HepG2 (cell line): ENCODE results near the gene CCL24. TPM values are rescaled to one million over a fixed set of nuclear protein-coding genes. Genes with fewer than 3 reads are reported as not detected.

Source experiments
- ATAC-seq: fragments of 200-7000 bp; cut with Tn5 transposase; 3 replicates; pipeline ENCODE4 v1.9.1; 2020; ENCODE audit warnings: mild to moderate bottlenecking, moderate library complexity
- BruUV-seq: library from RNA; stranded (reverse); fragments of 400-500 nt; replicated peaks from 2 replicates; lab custom pipeline; 2021; lab: Mats Ljungman, UMichigan
- CTCF ChIA-PET: fragments of 300-600 bp; formaldehyde crosslinking; extraction: SDS; loops from one replicate; lab custom pipeline; 2021; ENCODE audit warnings: low total read pairs, inconsistent platforms, low intra/inter-chr PET ratio; lab: Yijun Ruan, JAX
- POLR2A ChIA-PET: fragments of 350-600 bp; sonication (Branson Sonifier 250); formaldehyde crosslinking; loops from one replicate; lab custom pipeline; 2020; ENCODE audit warnings: antibody characterized with exemption, inconsistent platforms; lab: Yijun Ruan, JAX
- DNase-seq: peaks from one replicate; pipeline ENCODE4 v3.0.0-alpha.2; 2015; ENCODE audit warnings: low spot score
- FAIRE-seq: peaks from 3 replicates; lab custom pipeline; 2011; peaks lifted over from hg19 to GRCh38; lab: Jason Lieb, UNC
- H2AFZ ChIP-seq: one replicate; pipeline ENCODE4 v1.6.1; 2011; ENCODE audit warnings: low read length, inconsistent platforms
- H3K27ac ChIP-seq: fragments of 300-600 bp; 3 replicates; pipeline ENCODE4 v1.8.0; 2011; ENCODE audit warnings: mixed run types, mild to moderate bottlenecking, mixed read lengths, low read length, inconsistent platforms; ENCODE audit not compliant: insufficient read depth; ENCODE audit errors: extremely low read length
- H3K27me3 ChIP-seq, 2 experiments: fragments of 200-600 bp in 1 of 2; 2 replicates in 1 of 2; 3 replicates in 1 of 2; pipeline versions ENCODE4 v1.6.0 to v1.8.0; 2011; ENCODE audit warnings: low read length in 2 of 2, mild to moderate bottlenecking in 2 of 2, moderate library complexity in 2 of 2, inconsistent platforms in 1 of 2; ENCODE audit not compliant: insufficient read depth in 2 of 2, control insufficient read depth in 1 of 2
- H3K36me3 ChIP-seq, 2 experiments: fragments of 200-600 bp in 1 of 2; replicated peaks in 1 of 2; 2 replicates in 1 of 2; 3 replicates in 1 of 2; pipeline versions ENCODE4 v1.5.1 to v1.8.0; 2011; ENCODE audit warnings: low read length in 2 of 2, inconsistent platforms in 1 of 2; ENCODE audit not compliant: insufficient read depth in 2 of 2, control insufficient read depth in 1 of 2
- H3K4me1 ChIP-seq: 2 replicates; pipeline ENCODE4 v1.5.1; 2012; ENCODE audit warnings: low read length, inconsistent platforms; ENCODE audit not compliant: insufficient read depth
- H3K4me2 ChIP-seq: 2 replicates; pipeline ENCODE4 v1.6.0; 2011; ENCODE audit warnings: low read depth, low read length, inconsistent platforms
- H3K4me3 ChIP-seq, 3 experiments: fragments of 200-600 bp in 1 of 3; sonication (generic), shearing (Covaris generic) in 1 of 3; replicated peaks in 1 of 3; 2 replicates each; pipeline ENCODE4 v1.5.1; 2011 to 2016; ENCODE audit warnings: low read length in 3 of 3, inconsistent platforms in 2 of 3, low read depth in 2 of 3, mild to moderate bottlenecking in 2 of 3, control low read depth in 1 of 3, mixed read lengths in 1 of 3; ENCODE audit not compliant: insufficient read depth in 1 of 3
- H3K79me2 ChIP-seq: one replicate; pipeline ENCODE4 v1.6.1; 2011; ENCODE audit warnings: low read length, inconsistent platforms; ENCODE audit not compliant: insufficient read depth
- H3K9ac ChIP-seq: 2 replicates; pipeline ENCODE4 v1.6.0; 2011; ENCODE audit warnings: mild to moderate bottlenecking, low read depth, low read length, inconsistent platforms; ENCODE audit not compliant: insufficient read depth
- H3K9me3 ChIP-seq: 2 replicates; pipeline ENCODE4 v1.5.1; 2012; ENCODE audit warnings: mild to moderate bottlenecking, low read length
- H4K20me1 ChIP-seq: 2 replicates; pipeline ENCODE4 v1.6.0; 2011; ENCODE audit warnings: inconsistent platforms, mild to moderate bottlenecking, low read length, moderate library complexity; ENCODE audit not compliant: insufficient read depth
- ARNT ChIP-seq: fragments of 450-650 bp; IDR thresholded peaks from 2 replicates; pipeline ENCODE4 v1.6.1; 2017
- CCAR2 ChIP-seq: fragments of 200-400 bp; formaldehyde crosslinking; optimal IDR thresholded peaks from 2 replicates; pipeline ENCODE3; 2018; ENCODE audit warnings: low read depth, mild to moderate bottlenecking, low read length, moderate library complexity
- DZIP1 ChIP-seq: sonication (generic); formaldehyde crosslinking; IDR thresholded peaks from 2 replicates; pipeline ENCODE4 v1.5.0; 2020; ENCODE audit warnings: mild to moderate bottlenecking, missing genetic modification reagents
- GTF2F1 ChIP-seq: fragments of 150-350 bp; IDR thresholded peaks from 2 replicates; pipeline ENCODE4 v1.6.1; 2014; ENCODE audit warnings: low read length
- ZNF557 ChIP-seq: sonication (generic); formaldehyde crosslinking; IDR thresholded peaks from 2 replicates; pipeline ENCODE4 v1.4.0; 2020; ENCODE audit warnings: missing genetic modification reagents
- ZNF703 ChIP-seq: sonication (generic); formaldehyde crosslinking; IDR thresholded peaks from 2 replicates; pipeline ENCODE4 v1.5.1; 2020; ENCODE audit warnings: missing genetic modification reagents, mild to moderate bottlenecking, moderate library complexity, borderline replicate concordance
- ZSCAN5A ChIP-seq: sonication (generic); formaldehyde crosslinking; IDR thresholded peaks from 2 replicates; pipeline ENCODE4 v1.8.0; 2022; ENCODE audit warnings: mild to moderate bottlenecking, missing genetic modification reagents, borderline replicate concordance
- WGBS: methylation state at CpG from one replicate; pipeline ENCODE4 v1.1.6; 2017; ENCODE audit warnings: low lambda C conversion rate; 5-methylcytosine and 5-hydroxymethylcytosine counted together
- in situ Hi-C: cut with HindIII; loops from 2 replicates; pipeline ENCODE4 v1.10.0; 2017; ENCODE audit warnings: low pct_unique_long_range_greater_than_20kb; ENCODE audit not compliant: extremely low pct_ligation_motif_present
- intact Hi-C: fragments of 100-400 bp; cut with micrococcal nuclease; formaldehyde crosslinking; loops from one replicate; pipeline ENCODE4 v1.10.0; 2022; ENCODE audit not compliant: unreplicated experiment
- polyA plus RNA-seq, 8 experiments: library from polyadenylated mRNA; depleted of rRNA in 3 of 8; stranded (reverse) in 7 of 8; unstranded in 1 of 8; fragments of >200 nt; fragmentation: Illumina TruSeq in 4 of 8; extraction: Trizol in 4 of 8; gene quantifications; 2 replicates each; pipeline versions ENCODE4 v1.2.1 to v1.2.3, GENCODE V29; 2011 to 2016; ENCODE audit warnings: low read depth in 4 of 8, missing spikeins in 1 of 8, mixed read lengths in 1 of 8; ENCODE audit not compliant: insufficient read depth in 1 of 8
- total RNA-seq, 5 experiments: library from RNA; depleted of rRNA; stranded (reverse); fragments of >200 nt; fragmentation: Illumina TruSeq; extraction: Trizol; gene quantifications; 2 replicates each; pipeline ENCODE4 v1.2.3, GENCODE V29; 2016; ENCODE audit warnings: low read depth in 1 of 5

The CCL24 gene
- total and polyA plus RNA-seq, 2 of the 13 experiments (the other 11 are each of a cell fraction or from before 2014, with no cell fraction given): not detected

GRCh38 chr7:75844158-75844557 lies 30.6 kb upstream of the CCL24 start:
- Histone ChIP-seq H4K20me1 (no peaks in the 10 kb centered on the region), H2AFZ (no peak overlapping the region), H3K9ac (no peak overlapping the region), H3K4me3 (no peak overlapping the region), H3K9me3 (no peaks in the 10 kb centered on the region), H3K27ac (no peak overlapping the region), H3K27me3 (no peaks in the 10 kb centered on the region), H3K4me2 (no peak overlapping the region), H3K79me2 (no peaks in the 10 kb centered on the region), H3K36me3 (no peaks in the 10 kb centered on the region), H3K4me1 (peaks cover 15% of the 10 kb centered on the region)
- DNase-seq (no peak), FAIRE-seq (no peak), ATAC-seq (no peak)
- in situ Hi-C loops: no loop called here
- intact Hi-C loops: no loop called here
- no peak for TF ChIP-seq ZNF557 (CRISPR knock-in tag)
- TF ChIP-seq GTF2F1: no peak
- no peak for TF ChIP-seq ZSCAN5A
- TF ChIP-seq DZIP1 (CRISPR knock-in tag): no peak
- TF ChIP-seq CCAR2: no peak
- TF ChIP-seq ARNT: no peak
- no peak for TF ChIP-seq ZNF703
- ChIA-PET POLR2A (no interaction called here), CTCF (no interaction called here)
- 39% methylated on average over 5 of the region's 5 CpGs for WGBS
- no TSS peak for BruUV-seq
